Activated B cell treated with CpG ODN at 0.5 μM for 24 hours (primary cell): ENCODE measurements around the gene PPID. TPM values are rescaled to one million over a fixed set of nuclear protein-coding genes. Genes with fewer than 3 reads are reported as not detected.
"Not testable (repeated sequence)": the region's sequence is repeated elsewhere in the genome, so short reads cannot be mapped to it uniquely, and the experiment has no call there.

ENCODE experiments used
- ATAC-seq: fragments of 200-7000 bp; cut with Tn5 transposase; one replicate; pipeline ENCODE4 v1.10.0; 2021; ENCODE audit warnings: low read depth, mild to moderate bottlenecking, moderate library complexity
- CTCF ChIA-PET: fragments of 350-600 bp; sonication (Branson Sonifier 250); formaldehyde crosslinking; loops from one replicate; lab custom pipeline; 2021; ENCODE audit warnings: antibody characterized with exemption; lab: Charles Lee
- POLR2A ChIA-PET: fragments of 350-600 bp; sonication (Branson Sonifier 250); formaldehyde crosslinking; loops from one replicate; lab custom pipeline; 2021; ENCODE audit warnings: antibody characterized with exemption; lab: Charles Lee
- DNase-seq: peaks from one replicate; pipeline ENCODE4 v3.0.0; 2022
- H3K27ac Mint-ChIP-seq: one replicate; pipeline ENCODE4 v1.8.0; 2020; ENCODE audit warnings: mixed read lengths
- H3K27me3 Mint-ChIP-seq: one replicate; pipeline ENCODE4 v1.8.0; 2021; ENCODE audit warnings: mixed read lengths
- H3K36me3 Mint-ChIP-seq: one replicate; pipeline ENCODE4 v1.8.0; 2021; ENCODE audit warnings: low read depth, mixed read lengths
- H3K4me1 Mint-ChIP-seq: one replicate; pipeline ENCODE4 v1.8.0; 2021; ENCODE audit warnings: mixed read lengths
- H3K4me3 Mint-ChIP-seq: one replicate; pipeline ENCODE4 v1.8.0; 2020; ENCODE audit warnings: mild to moderate bottlenecking, mixed read lengths
- H3K9me3 Mint-ChIP-seq: one replicate; pipeline ENCODE4 v1.8.0; 2020; ENCODE audit warnings: mixed read lengths
- intact Hi-C: fragments of 100-400 bp; cut with micrococcal nuclease; formaldehyde crosslinking; loops from one replicate; pipeline ENCODE4 v1.15.1; 2024
- total RNA-seq: library from RNA; stranded (reverse); gene quantifications from 2 replicates; pipeline ENCODE4 v1.2.3, GENCODE V29; 2022
- TF ChIP-seq, protein P1 (sequence below): fragments of 200-600 bp; IDR thresholded peaks from one replicate; pipeline ENCODE4 v1.8.0; 2022; ENCODE audit warnings: antibody characterized with exemption, mild to moderate bottlenecking

The PPID gene
- total RNA-seq, 1 donor from 2014 or later = 29.8 TPM

DNA sequence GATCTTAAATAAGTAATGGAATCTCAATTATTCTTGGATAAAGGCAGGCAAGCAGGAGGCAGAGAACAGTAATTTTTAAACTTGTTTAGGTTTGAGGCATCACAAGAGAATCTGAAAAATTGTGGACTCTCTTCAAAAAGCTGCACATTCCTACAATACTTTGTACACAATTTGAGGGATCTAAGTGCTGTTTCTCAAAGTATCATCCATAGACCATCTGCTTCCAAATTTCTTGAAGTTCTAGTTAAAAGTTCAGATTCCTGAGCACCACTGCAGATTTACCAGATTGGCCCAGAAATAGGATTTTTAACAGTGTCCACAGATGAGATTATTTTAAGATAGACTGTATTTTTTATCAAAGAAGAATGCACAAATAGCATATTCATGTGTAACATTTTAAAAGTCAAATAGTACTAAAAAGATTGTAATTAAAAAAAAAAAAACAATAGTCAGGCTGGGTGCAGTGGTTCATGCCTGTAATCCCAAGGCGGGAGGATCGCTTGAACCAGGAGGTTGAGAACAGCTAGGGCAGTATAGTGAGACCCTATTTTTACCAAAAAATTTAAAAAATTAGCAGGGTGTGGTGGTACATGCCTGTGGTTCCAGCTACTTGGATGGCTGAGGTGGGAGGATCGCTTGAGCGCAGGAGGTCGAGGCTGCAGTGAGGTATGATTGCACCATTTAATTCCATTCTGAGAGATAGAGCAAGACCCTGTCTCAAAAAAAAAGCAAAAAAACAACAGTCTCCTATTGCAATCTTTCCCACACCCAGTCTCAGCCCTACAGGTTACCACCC is 31.4 kb upstream of the PPID start:
- peaks cover 5% of the 10 kb centered on the region for H3K9me3 Mint-ChIP-seq
- no peak for ATAC-seq
- H3K4me1 Mint-ChIP-seq = no peaks in the 10 kb centered on the region
- no peak for DNase-seq
- ChIA-PET POLR2A (no interaction called here), CTCF (no interaction called here)
- no peak overlapping the region for H3K4me3 Mint-ChIP-seq
- peaks cover 45% of the 10 kb centered on the region for H3K27me3 Mint-ChIP-seq
- H3K27ac Mint-ChIP-seq = no peak overlapping the region
- no peaks in the 10 kb centered on the region for H3K36me3 Mint-ChIP-seq
- intact Hi-C loops = no loop called here
- TF ChIP-seq, protein P1, sequence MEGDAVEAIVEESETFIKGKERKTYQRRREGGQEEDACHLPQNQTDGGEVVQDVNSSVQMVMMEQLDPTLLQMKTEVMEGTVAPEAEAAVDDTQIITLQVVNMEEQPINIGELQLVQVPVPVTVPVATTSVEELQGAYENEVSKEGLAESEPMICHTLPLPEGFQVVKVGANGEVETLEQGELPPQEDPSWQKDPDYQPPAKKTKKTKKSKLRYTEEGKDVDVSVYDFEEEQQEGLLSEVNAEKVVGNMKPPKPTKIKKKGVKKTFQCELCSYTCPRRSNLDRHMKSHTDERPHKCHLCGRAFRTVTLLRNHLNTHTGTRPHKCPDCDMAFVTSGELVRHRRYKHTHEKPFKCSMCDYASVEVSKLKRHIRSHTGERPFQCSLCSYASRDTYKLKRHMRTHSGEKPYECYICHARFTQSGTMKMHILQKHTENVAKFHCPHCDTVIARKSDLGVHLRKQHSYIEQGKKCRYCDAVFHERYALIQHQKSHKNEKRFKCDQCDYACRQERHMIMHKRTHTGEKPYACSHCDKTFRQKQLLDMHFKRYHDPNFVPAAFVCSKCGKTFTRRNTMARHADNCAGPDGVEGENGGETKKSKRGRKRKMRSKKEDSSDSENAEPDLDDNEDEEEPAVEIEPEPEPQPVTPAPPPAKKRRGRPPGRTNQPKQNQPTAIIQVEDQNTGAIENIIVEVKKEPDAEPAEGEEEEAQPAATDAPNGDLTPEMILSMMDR = no peak

DNA sequence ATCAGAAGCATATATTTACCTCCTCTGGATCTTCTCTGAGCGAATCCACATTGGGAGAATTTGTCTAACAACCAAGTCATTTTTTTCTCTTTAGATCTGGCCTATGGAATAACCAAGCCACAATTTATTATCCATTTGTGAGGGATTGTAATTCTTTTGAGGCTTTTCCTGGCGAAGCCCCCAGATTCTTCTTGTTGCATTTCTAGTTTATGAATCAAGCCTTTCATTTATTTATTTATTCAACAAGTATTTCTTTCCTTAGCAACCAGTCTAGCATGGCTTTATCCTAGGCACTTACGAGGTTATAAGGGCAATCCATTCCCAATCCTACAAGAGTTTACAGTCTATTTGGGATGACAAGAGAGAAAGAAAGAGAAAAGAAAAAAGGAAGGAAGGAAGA is 27.2 kb upstream of the PPID start:
- Mint-ChIP-seq H3K27me3 (peaks cover 21% of the 10 kb centered on the region), H3K9me3 (no peaks in the 10 kb centered on the region), H3K4me1 (no peaks in the 10 kb centered on the region), H3K27ac (no peak overlapping the region), H3K4me3 (no peak overlapping the region), H3K36me3 (no peaks in the 10 kb centered on the region)
- TF ChIP-seq, protein P1 = no peak
- CTCF ChIA-PET = no interaction called here
- no peak for ATAC-seq
- POLR2A ChIA-PET = no interaction called here
- intact Hi-C loops = no loop called here
- no peak for DNase-seq

- H3K27ac Mint-ChIP-seq, CTCF ChIA-PET, H3K27me3 Mint-ChIP-seq, ATAC-seq, DNase-seq, POLR2A ChIA-PET, H3K36me3 Mint-ChIP-seq, H3K4me1 Mint-ChIP-seq, intact Hi-C loops, H3K9me3 Mint-ChIP-seq, H3K4me3 Mint-ChIP-seq: not testable (repeated sequence)
Observed at GRCh38 chr4:158746537-158746936, 23.3 kb upstream of the PPID start.

- ATAC-seq = no peak
- no peak for DNase-seq
- Mint-ChIP-seq H3K4me3 (no peak overlapping the region), H3K36me3 (no peaks in the 10 kb centered on the region), H3K9me3 (no peaks in the 10 kb centered on the region), H3K27ac (no peak overlapping the region), H3K4me1 (no peaks in the 10 kb centered on the region), H3K27me3 (peaks cover 18% of the 10 kb centered on the region)
- intact Hi-C loops = no loop called here
- POLR2A ChIA-PET = no interaction called here
- CTCF ChIA-PET = no interaction called here
- TF ChIP-seq, protein P1 = no peak
Observed at GRCh38 chr4:158741326-158742021, 18.3 kb upstream of the PPID start.

DNA sequence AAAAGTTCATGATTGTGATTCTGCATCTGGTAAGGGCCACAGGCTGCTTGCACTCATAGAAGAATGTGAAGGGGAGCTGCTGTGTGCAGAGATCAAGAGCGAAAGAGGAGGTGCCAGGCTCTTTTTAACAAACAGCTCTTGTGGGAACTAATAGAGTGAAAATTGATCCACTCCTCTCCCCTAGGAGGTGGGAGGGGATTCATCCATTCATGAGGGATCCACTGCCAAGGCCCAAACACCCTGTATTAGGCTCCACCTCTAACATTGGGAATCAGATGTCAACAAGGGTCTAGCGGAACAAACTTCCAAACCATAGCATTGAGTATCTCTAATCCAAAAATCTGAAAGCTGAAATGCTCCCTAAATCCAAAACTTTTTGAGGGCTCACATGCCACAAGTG is 16.4 kb upstream of the PPID start:
- no peak overlapping the region for H3K4me3 Mint-ChIP-seq
- ChIA-PET CTCF (no interaction called here), POLR2A (no interaction called here)
- intact Hi-C loops = no loop called here
- no peak overlapping the region for H3K27ac Mint-ChIP-seq
- no peaks in the 10 kb centered on the region for H3K9me3 Mint-ChIP-seq
- H3K4me1 Mint-ChIP-seq = no peaks in the 10 kb centered on the region
- TF ChIP-seq, protein P1 = no peak
- H3K36me3 Mint-ChIP-seq = no peaks in the 10 kb centered on the region
- H3K27me3 Mint-ChIP-seq = peaks cover 21% of the 10 kb centered on the region
- ATAC-seq (no peak), DNase-seq (no peak)
